Measurements from ENCODE around the gene SMIM34. TPM values are rescaled to one million over a fixed set of nuclear protein-coding genes. Genes with fewer than 3 reads are reported as not detected.
"Not testable (repeated sequence)": the region's sequence is repeated elsewhere in the genome, so short reads cannot be mapped to it uniquely, and the experiment has no call there.

SMIM34 gene
- polyA plus RNA-seq, result not detected in 2 replicates
- not detected in 2 replicates for polyA minus RNA-seq

- not testable (repeated sequence) for H3K27ac ChIP-seq (ENCODE audit: low read length); H3K9me3 ChIP-seq (ENCODE audit: low read length); H3K79me2 ChIP-seq (replicated peaks; ENCODE audit: insufficient read depth, low read length); H3K4me3 ChIP-seq (ENCODE audit: low read length); H3K9me2 ChIP-seq (ENCODE audit: insufficient read depth, low read length); H3K36me3 ChIP-seq (ENCODE audit: insufficient read depth, low read length); H3K27me3 ChIP-seq (ENCODE audit: insufficient read depth, low read depth, low read length); H3F3A ChIP-seq (ENCODE audit: insufficient read depth, low read length, poor library complexity, severe bottlenecking); H4K20me1 ChIP-seq (ENCODE audit: insufficient read depth); H2AFZ ChIP-seq (ENCODE audit: low read depth, low read length); H3K9ac ChIP-seq (ENCODE audit: low read length); H3K4me2 ChIP-seq (ENCODE audit: low read length)
Observed at GRCh38 chr21:34423805-34424204, at the start of gene SMIM34. TSS of gene SMIM34 (minus strand) at chr21:34423951. CDS start at chr21:34423839, 112 bp downstream.

- not testable (repeated sequence) for H3F3A ChIP-seq (ENCODE audit: insufficient read depth, low read length, poor library complexity, severe bottlenecking); H3K36me3 ChIP-seq (ENCODE audit: insufficient read depth, low read length); H3K9ac ChIP-seq (ENCODE audit: low read length); H4K20me1 ChIP-seq (ENCODE audit: insufficient read depth); H3K9me3 ChIP-seq (ENCODE audit: low read length); H3K9me2 ChIP-seq (ENCODE audit: insufficient read depth, low read length); H3K4me2 ChIP-seq (ENCODE audit: low read length); H3K27ac ChIP-seq (ENCODE audit: low read length); H3K27me3 ChIP-seq (ENCODE audit: insufficient read depth, low read depth, low read length); H3K4me3 ChIP-seq (ENCODE audit: low read length); H2AFZ ChIP-seq (ENCODE audit: low read depth, low read length); H3K79me2 ChIP-seq (replicated peaks; ENCODE audit: insufficient read depth, low read length)
Observed at GRCh38 chr21:34467333-34467732, 43.6 kb upstream of the SMIM34 start.

GRCh38 chr21:34459426-34459825, 35.7 kb upstream of the SMIM34 start:
- H3K9me2 ChIP-seq (ENCODE audit: insufficient read depth, low read length); H3K27ac ChIP-seq (ENCODE audit: low read length); H3F3A ChIP-seq (ENCODE audit: insufficient read depth, low read length, poor library complexity, severe bottlenecking); H3K4me3 ChIP-seq (ENCODE audit: low read length); H3K27me3 ChIP-seq (ENCODE audit: insufficient read depth, low read depth, low read length); H3K79me2 ChIP-seq (replicated peaks; ENCODE audit: insufficient read depth, low read length); H3K36me3 ChIP-seq (ENCODE audit: insufficient read depth, low read length); H2AFZ ChIP-seq (ENCODE audit: low read depth, low read length); H3K9ac ChIP-seq (ENCODE audit: low read length); H3K4me2 ChIP-seq (ENCODE audit: low read length); H4K20me1 ChIP-seq (ENCODE audit: insufficient read depth); H3K9me3 ChIP-seq (ENCODE audit: low read length): not testable (repeated sequence)

DNA sequence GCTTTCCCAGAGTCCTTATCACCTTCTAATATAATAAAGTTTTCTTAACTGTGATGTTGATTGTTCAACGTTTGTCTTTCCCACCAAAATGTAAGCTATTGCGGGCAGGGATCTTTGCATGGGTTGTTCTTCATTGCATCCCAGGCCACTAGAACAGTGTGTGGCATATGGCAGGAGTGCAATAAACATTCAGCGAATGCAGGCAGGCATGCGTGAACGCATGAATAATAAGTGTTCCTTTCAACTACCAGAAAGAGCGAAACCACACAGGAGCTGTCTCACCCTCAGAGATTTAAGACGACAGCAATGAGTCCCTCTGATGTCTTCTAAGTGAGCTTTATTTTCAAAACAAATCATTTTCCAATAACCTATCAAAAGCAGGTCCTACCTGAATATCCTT, 34.5 kb upstream of the SMIM34 start:
- H3K36me3 ChIP-seq (ENCODE audit: insufficient read depth, low read length); H3F3A ChIP-seq (ENCODE audit: insufficient read depth, low read length, poor library complexity, severe bottlenecking); H3K9me2 ChIP-seq (ENCODE audit: insufficient read depth, low read length); H3K27ac ChIP-seq (ENCODE audit: low read length); H3K4me2 ChIP-seq (ENCODE audit: low read length); H3K79me2 ChIP-seq (replicated peaks; ENCODE audit: insufficient read depth, low read length); H4K20me1 ChIP-seq (ENCODE audit: insufficient read depth); H3K27me3 ChIP-seq (ENCODE audit: insufficient read depth, low read depth, low read length); H3K4me3 ChIP-seq (ENCODE audit: low read length); H3K9ac ChIP-seq (ENCODE audit: low read length); H3K9me3 ChIP-seq (ENCODE audit: low read length); H2AFZ ChIP-seq (ENCODE audit: low read depth, low read length): not testable (repeated sequence)

DNA sequence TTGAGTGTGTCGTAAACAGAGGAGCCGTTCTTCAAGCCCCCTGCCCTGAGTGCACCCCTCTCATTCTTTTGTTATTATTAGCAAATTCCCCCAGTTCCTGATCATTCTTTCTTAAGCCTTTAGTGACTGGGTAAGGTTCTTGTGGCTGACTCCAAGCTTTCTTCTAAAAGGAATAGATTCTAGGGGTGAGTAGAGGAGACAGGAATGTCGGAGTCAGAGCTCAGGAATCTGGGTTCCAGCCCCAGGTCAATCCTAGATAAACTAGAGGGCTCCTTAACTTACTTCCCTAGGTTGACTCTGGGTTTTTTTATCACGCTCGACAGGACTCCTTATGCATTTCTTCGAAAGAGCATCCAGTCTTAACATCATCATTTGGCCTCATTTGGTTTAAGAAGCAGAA, 32.4 kb upstream of the SMIM34 start:
- not testable (repeated sequence) for H3K9me2 ChIP-seq (ENCODE audit: insufficient read depth, low read length); H4K20me1 ChIP-seq (ENCODE audit: insufficient read depth); H2AFZ ChIP-seq (ENCODE audit: low read depth, low read length)

GRCh38 chr21:34455628-34456027, 31.9 kb upstream of the SMIM34 start:
- not testable (repeated sequence) for H3K9ac ChIP-seq (ENCODE audit: low read length); H3F3A ChIP-seq (ENCODE audit: insufficient read depth, low read length, poor library complexity, severe bottlenecking); H3K79me2 ChIP-seq (replicated peaks; ENCODE audit: insufficient read depth, low read length); H3K4me2 ChIP-seq (ENCODE audit: low read length); H3K36me3 ChIP-seq (ENCODE audit: insufficient read depth, low read length); H3K9me3 ChIP-seq (ENCODE audit: low read length); H3K27me3 ChIP-seq (ENCODE audit: insufficient read depth, low read depth, low read length); H3K9me2 ChIP-seq (ENCODE audit: insufficient read depth, low read length); H2AFZ ChIP-seq (ENCODE audit: low read depth, low read length); H3K27ac ChIP-seq (ENCODE audit: low read length); H3K4me3 ChIP-seq (ENCODE audit: low read length); H4K20me1 ChIP-seq (ENCODE audit: insufficient read depth)

More for the DNA sequence above, 32.4 kb upstream of the SMIM34 start:
- not testable (repeated sequence) for H3K27ac ChIP-seq (ENCODE audit: low read length); H3K79me2 ChIP-seq (replicated peaks; ENCODE audit: insufficient read depth, low read length); H3F3A ChIP-seq (ENCODE audit: insufficient read depth, low read length, poor library complexity, severe bottlenecking); H3K9ac ChIP-seq (ENCODE audit: low read length); H3K4me3 ChIP-seq (ENCODE audit: low read length); H3K9me3 ChIP-seq (ENCODE audit: low read length); H3K36me3 ChIP-seq (ENCODE audit: insufficient read depth, low read length); H3K27me3 ChIP-seq (ENCODE audit: insufficient read depth, low read depth, low read length); H3K4me2 ChIP-seq (ENCODE audit: low read length)

- H3K27ac ChIP-seq (ENCODE audit: low read length); H3K36me3 ChIP-seq (ENCODE audit: insufficient read depth, low read length); H3K27me3 ChIP-seq (ENCODE audit: insufficient read depth, low read depth, low read length); H3K9me2 ChIP-seq (ENCODE audit: insufficient read depth, low read length); H3K4me3 ChIP-seq (ENCODE audit: low read length); H3K9me3 ChIP-seq (ENCODE audit: low read length); H3K4me2 ChIP-seq (ENCODE audit: low read length); H2AFZ ChIP-seq (ENCODE audit: low read depth, low read length); H3F3A ChIP-seq (ENCODE audit: insufficient read depth, low read length, poor library complexity, severe bottlenecking); H3K79me2 ChIP-seq (replicated peaks; ENCODE audit: insufficient read depth, low read length); H3K9ac ChIP-seq (ENCODE audit: low read length); H4K20me1 ChIP-seq (ENCODE audit: insufficient read depth): not testable (repeated sequence)
Observed at GRCh38 chr21:34447018-34447417, 23.3 kb upstream of the SMIM34 start.

- H3K4me2 ChIP-seq (ENCODE audit: low read length); H3K36me3 ChIP-seq (ENCODE audit: insufficient read depth, low read length); H3K9ac ChIP-seq (ENCODE audit: low read length); H4K20me1 ChIP-seq (ENCODE audit: insufficient read depth); H3K27ac ChIP-seq (ENCODE audit: low read length); H2AFZ ChIP-seq (ENCODE audit: low read depth, low read length); H3F3A ChIP-seq (ENCODE audit: insufficient read depth, low read length, poor library complexity, severe bottlenecking); H3K27me3 ChIP-seq (ENCODE audit: insufficient read depth, low read depth, low read length); H3K9me2 ChIP-seq (ENCODE audit: insufficient read depth, low read length); H3K9me3 ChIP-seq (ENCODE audit: low read length); H3K4me3 ChIP-seq (ENCODE audit: low read length); H3K79me2 ChIP-seq (replicated peaks; ENCODE audit: insufficient read depth, low read length): not testable (repeated sequence)
Observed at GRCh38 chr21:34443486-34443885, 19.7 kb upstream of the SMIM34 start.
